Astrocyte of the spinal cord (primary cell): ENCODE results near the gene ARHGDIB.

Source experiments
- DNase-seq: peaks from one replicate; pipeline ENCODE4 v3.0.0; 2011; ENCODE audit warnings: low read depth, low spot score
- H3K4me3 ChIP-seq: 2 replicates; pipeline ENCODE4 v1.5.1; 2011; ENCODE audit warnings: low read depth, mild to moderate bottlenecking, low read length, moderate library complexity
- CTCF ChIP-seq: IDR thresholded peaks from 2 replicates; pipeline ENCODE4 v1.5.1; 2012; ENCODE audit warnings: low read depth, mild to moderate bottlenecking, low read length, inconsistent platforms
- in situ Hi-C: cut with HindIII; loops from 2 replicates; pipeline ENCODE4 v1.10.0; 2017; ENCODE audit warnings: low sequenced_read_pairs

ARHGDIB gene

GRCh38 chr12:14986449-14986848 is 25.0 kb upstream of the ARHGDIB start:
- TF ChIP-seq CTCF: peak; percentile 11
- no peak overlapping the region for H3K4me3 ChIP-seq
- in situ Hi-C loops: no loop called here
- DNase-seq: no peak

GRCh38 chr12:14984766-14985285 is 23.4 kb upstream of the ARHGDIB start:
- H3K4me3 ChIP-seq: no peak overlapping the region
- no peak for TF ChIP-seq CTCF
- DNase-seq: no peak
- in situ Hi-C loops: no loop called here

- no peak for DNase-seq
Measured at GRCh38 chr12:14984036-14984435, 22.6 kb upstream of the ARHGDIB start.

GRCh38 chr12:14982991-14983390 is 21.6 kb upstream of the ARHGDIB start:
- TF ChIP-seq CTCF: no peak
- H3K4me3 ChIP-seq: no peak overlapping the region
- DNase-seq: no peak
- in situ Hi-C loops: no loop called here

More at GRCh38 chr12:14984036-14984435, 22.6 kb upstream of the ARHGDIB start:
- no peak for TF ChIP-seq CTCF
- in situ Hi-C loops: no loop called here
- no peak overlapping the region for H3K4me3 ChIP-seq

GRCh38 chr12:14982562-14982961 is 21.2 kb upstream of the ARHGDIB start:
- H3K4me3 ChIP-seq: no peak overlapping the region
- DNase-seq: no peak
- TF ChIP-seq CTCF: no peak
- in situ Hi-C loops: no loop called here

- TF ChIP-seq CTCF: no peak
- H3K4me3 ChIP-seq: no peak overlapping the region
- no peak for DNase-seq
- in situ Hi-C loops: no loop called here
Measured at GRCh38 chr12:14981049-14981448, 19.6 kb upstream of the ARHGDIB start.

- no peak overlapping the region for H3K4me3 ChIP-seq
- TF ChIP-seq CTCF: no peak
- DNase-seq: no peak
- in situ Hi-C loops: no loop called here
Measured at GRCh38 chr12:14979468-14979867, 18.1 kb upstream of the ARHGDIB start.
